SK-N-SH treated with all-trans-retinoic acid at 6 μM for 48 hours (cell line): Measurements from ENCODE around the gene GRID1.

Experiments
- ESRRG ChIP-seq: fragments of 250-450 bp; sonication (Bioruptor Pico); IDR thresholded peaks from 2 replicates; pipeline ENCODE4 v1.6.1; 2021; ENCODE audit warnings: mild to moderate bottlenecking
- GLIS3 ChIP-seq: fragments of 250-450 bp; sonication (Bioruptor Pico); IDR thresholded peaks from 2 replicates; pipeline ENCODE4 v1.5.0; 2020; ENCODE audit warnings: mild to moderate bottlenecking, moderate library complexity
- PPARA ChIP-seq: fragments of 250-450 bp; sonication (Bioruptor Pico); IDR thresholded peaks from 2 replicates; pipeline ENCODE4 v1.5.0; 2020; ENCODE audit warnings: mild to moderate bottlenecking, borderline replicate concordance
- RARB ChIP-seq: fragments of 250-450 bp; sonication (Bioruptor Pico); IDR thresholded peaks from 2 replicates; pipeline ENCODE4 v1.8.0; 2021; ENCODE audit warnings: mild to moderate bottlenecking, moderate library complexity
- ZNF70 ChIP-seq: fragments of 450-650 bp; formaldehyde crosslinking; IDR thresholded peaks from 2 replicates; pipeline ENCODE4 v1.5.0; 2020; ENCODE audit warnings: mild to moderate bottlenecking, moderate library complexity
- TF ChIP-seq, protein P1 (sequence below): fragments of 250-450 bp; sonication (Bioruptor Pico); IDR thresholded peaks from 2 replicates; pipeline ENCODE4 v1.5.1; 2021; ENCODE audit warnings: mild to moderate bottlenecking, moderate library complexity

DNA sequence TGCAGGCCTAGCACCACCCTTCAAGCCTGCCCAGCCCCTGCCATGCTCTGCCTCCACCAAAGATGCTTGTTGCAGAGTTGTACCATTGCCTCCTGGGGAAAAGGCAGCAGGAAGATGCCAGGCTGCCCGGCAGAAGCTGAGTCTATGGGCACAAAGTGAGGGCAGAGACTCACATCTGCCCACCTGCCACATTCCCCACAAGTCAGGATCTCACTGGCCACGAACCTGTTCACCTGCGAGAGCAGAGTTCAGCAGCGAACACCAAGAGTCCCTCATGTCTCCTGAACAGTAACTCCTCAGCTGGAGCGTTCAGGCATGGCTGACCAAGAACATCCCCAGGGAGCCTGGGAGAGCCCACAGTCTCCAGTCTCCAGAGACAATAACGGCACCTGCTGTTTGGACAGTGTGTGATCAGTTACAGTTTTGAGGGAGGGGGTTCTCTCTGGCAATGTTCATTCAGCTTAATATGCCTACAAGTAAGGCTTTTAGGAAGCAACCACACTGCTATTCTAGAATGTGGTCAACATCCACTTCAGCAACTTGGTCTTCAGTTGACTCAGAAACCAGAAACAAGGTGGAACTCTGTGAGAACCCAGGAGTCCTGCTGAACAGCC, 78.5 kb downstream of the GRID1 start:
- TF ChIP-seq PPARA (CRISPR knock-in tag) (no peak), RARB (no peak), ZNF70 (CRISPR knock-in tag) (no peak), ESRRG (no peak), GLIS3 (CRISPR knock-in tag) (no peak)
- TF ChIP-seq, protein P1, sequence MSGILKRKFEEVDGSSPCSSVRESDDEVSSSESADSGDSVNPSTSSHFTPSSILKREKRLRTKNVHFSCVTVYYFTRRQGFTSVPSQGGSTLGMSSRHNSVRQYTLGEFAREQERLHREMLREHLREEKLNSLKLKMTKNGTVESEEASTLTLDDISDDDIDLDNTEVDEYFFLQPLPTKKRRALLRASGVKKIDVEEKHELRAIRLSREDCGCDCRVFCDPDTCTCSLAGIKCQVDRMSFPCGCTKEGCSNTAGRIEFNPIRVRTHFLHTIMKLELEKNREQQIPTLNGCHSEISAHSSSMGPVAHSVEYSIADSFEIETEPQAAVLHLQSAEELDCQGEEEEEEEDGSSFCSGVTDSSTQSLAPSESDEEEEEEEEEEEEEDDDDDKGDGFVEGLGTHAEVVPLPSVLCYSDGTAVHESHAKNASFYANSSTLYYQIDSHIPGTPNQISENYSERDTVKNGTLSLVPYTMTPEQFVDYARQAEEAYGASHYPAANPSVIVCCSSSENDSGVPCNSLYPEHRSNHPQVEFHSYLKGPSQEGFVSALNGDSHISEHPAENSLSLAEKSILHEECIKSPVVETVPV (CRISPR knock-in tag) = no peak
